ENCODE measurements around the gene MAP4K3.

DNA sequence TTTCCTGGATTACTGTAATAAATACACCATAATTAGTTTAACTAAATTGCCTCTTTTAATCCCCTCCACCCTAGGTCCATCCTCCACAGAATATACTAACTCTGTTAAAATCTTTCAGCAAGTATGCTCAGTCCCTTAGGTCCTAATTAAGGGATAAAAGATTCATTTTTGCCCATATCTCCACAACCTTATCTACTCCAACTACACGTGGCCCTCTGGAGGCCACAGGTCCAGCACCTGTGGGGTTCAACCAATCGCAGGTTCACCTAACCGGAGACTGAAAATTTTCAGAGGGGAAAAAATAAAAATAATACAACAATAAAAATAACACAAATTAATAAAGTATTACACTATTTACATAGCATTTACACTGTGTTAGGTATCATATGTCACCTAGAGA is 86.4 kb downstream of the MAP4K3 start:
- TF ChIP-seq, protein P1, sequence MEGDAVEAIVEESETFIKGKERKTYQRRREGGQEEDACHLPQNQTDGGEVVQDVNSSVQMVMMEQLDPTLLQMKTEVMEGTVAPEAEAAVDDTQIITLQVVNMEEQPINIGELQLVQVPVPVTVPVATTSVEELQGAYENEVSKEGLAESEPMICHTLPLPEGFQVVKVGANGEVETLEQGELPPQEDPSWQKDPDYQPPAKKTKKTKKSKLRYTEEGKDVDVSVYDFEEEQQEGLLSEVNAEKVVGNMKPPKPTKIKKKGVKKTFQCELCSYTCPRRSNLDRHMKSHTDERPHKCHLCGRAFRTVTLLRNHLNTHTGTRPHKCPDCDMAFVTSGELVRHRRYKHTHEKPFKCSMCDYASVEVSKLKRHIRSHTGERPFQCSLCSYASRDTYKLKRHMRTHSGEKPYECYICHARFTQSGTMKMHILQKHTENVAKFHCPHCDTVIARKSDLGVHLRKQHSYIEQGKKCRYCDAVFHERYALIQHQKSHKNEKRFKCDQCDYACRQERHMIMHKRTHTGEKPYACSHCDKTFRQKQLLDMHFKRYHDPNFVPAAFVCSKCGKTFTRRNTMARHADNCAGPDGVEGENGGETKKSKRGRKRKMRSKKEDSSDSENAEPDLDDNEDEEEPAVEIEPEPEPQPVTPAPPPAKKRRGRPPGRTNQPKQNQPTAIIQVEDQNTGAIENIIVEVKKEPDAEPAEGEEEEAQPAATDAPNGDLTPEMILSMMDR (IDR thresholded peaks at IDR 0.05): no peak
- TF ChIP-seq POLR2A (IDR thresholded peaks at IDR 0.05): no peak
- TF ChIP-seq POLR2AphosphoS5 (IDR thresholded peaks at IDR 0.05; ENCODE audit: insufficient read depth in 1 of 2, low read depth in 1 of 2): no peak

All from vagina (tissue), 2 donors.